GM12878 (cell line): ENCODE results near the gene TRERF1. TPM values are rescaled to one million over a fixed set of nuclear protein-coding genes. Genes with fewer than 3 reads are reported as not detected.
A peak's percentile ranks its signal among the peaks of the same experiment; 100 is the strongest.

Experiments
- BHLHE40 ChIP-seq, 2 experiments: fragments of 450-650 bp in 1 of 2; IDR thresholded peaks; 2 replicates each; pipeline ENCODE4 v1.6.1; 2011 to 2017; ENCODE audit warnings: low read depth in 2 of 2, borderline replicate concordance in 1 of 2, improper control_type of control experiment in 1 of 2, low read length in 1 of 2, mild to moderate bottlenecking in 1 of 2
- CBX3 ChIP-seq: fragments of 200-600 bp; sonication (generic); IDR thresholded peaks from 2 replicates; pipeline ENCODE4 v1.6.1; 2016; ENCODE audit warnings: low read depth, borderline replicate concordance
- DPF2 ChIP-seq: fragments of 450-650 bp; IDR thresholded peaks from 2 replicates; pipeline ENCODE4 v1.6.1; 2017; ENCODE audit warnings: mild to moderate bottlenecking
- EED ChIP-seq: sonication (generic); IDR thresholded peaks from 2 replicates; pipeline ENCODE4 v1.6.1; 2016; ENCODE audit warnings: antibody characterized with exemption, low read depth
- EGR1 ChIP-seq, 2 experiments: IDR thresholded peaks; 1 replicate in 1 of 2; 2 replicates in 1 of 2; pipeline ENCODE4 v1.6.1; 2011 to 2012; ENCODE audit warnings: low read depth in 2 of 2, low read length in 2 of 2, borderline replicate concordance in 1 of 2, mild to moderate bottlenecking in 1 of 2, moderate library complexity in 1 of 2
- EP300 ChIP-seq, 2 experiments: fragments of 150-350 bp in 1 of 2; IDR thresholded peaks; 2 replicates each; pipeline ENCODE4 v1.6.1; 2011 to 2012; ENCODE audit warnings: low read depth in 2 of 2, low read length in 2 of 2, borderline replicate concordance in 1 of 2, improper control_type of control experiment in 1 of 2, inconsistent platforms in 1 of 2; ENCODE audit not compliant: control insufficient read depth in 1 of 2
- HDAC6 ChIP-seq: fragments of 200-600 bp; sonication (generic); IDR thresholded peaks from one replicate; pipeline ENCODE4 v1.8.0; 2017; ENCODE audit warnings: antibody characterized with exemption; ENCODE audit not compliant: unreplicated experiment
- IKZF2 ChIP-seq, 2 experiments: fragments of 450-650 bp; IDR thresholded peaks; 2 replicates each; pipeline ENCODE4 v1.6.1; 2017; ENCODE audit warnings: mild to moderate bottlenecking in 2 of 2, moderate library complexity in 2 of 2
- KLF5 ChIP-seq: fragments of 450-650 bp; IDR thresholded peaks from 2 replicates; pipeline ENCODE4 v1.6.1; 2014; ENCODE audit warnings: mild to moderate bottlenecking; ENCODE audit not compliant: partially characterized antibody
- MEF2A ChIP-seq: IDR thresholded peaks from 2 replicates; pipeline ENCODE4 v1.6.1; 2011; ENCODE audit warnings: low read depth, mild to moderate bottlenecking, low read length, moderate library complexity; ENCODE audit not compliant: insufficient read depth
- MTA3 ChIP-seq: IDR thresholded peaks from 2 replicates; pipeline ENCODE4 v1.6.1; 2012; ENCODE audit warnings: low read length, inconsistent platforms, borderline replicate concordance
- MXI1 ChIP-seq: fragments of 150-350 bp; IDR thresholded peaks from 2 replicates; pipeline ENCODE4 v1.6.1; 2011; ENCODE audit warnings: low read depth, mild to moderate bottlenecking, inconsistent platforms, low read length, improper control_type of control experiment
- NKRF ChIP-seq: fragments of 450-650 bp; conservative IDR thresholded peaks from 2 replicates; pipeline ENCODE4 v1.6.1; 2017; ENCODE audit warnings: mild to moderate bottlenecking, moderate library complexity
- POLR2A ChIP-seq: IDR thresholded peaks from 2 replicates; pipeline ENCODE4 v1.6.1; 2011; ENCODE audit warnings: low read depth, mild to moderate bottlenecking, low read length
- RB1 ChIP-seq: fragments of 450-650 bp; formaldehyde crosslinking; IDR thresholded peaks from 2 replicates; pipeline ENCODE4 v1.6.1; 2017; ENCODE audit warnings: mild to moderate bottlenecking, borderline replicate concordance
- RUNX3 ChIP-seq: IDR thresholded peaks from 2 replicates; pipeline ENCODE4 v1.6.1; 2012; ENCODE audit warnings: low read length, inconsistent platforms
- SMARCA5 ChIP-seq: fragments of 450-650 bp; IDR thresholded peaks from 2 replicates; pipeline ENCODE4 v1.6.1; 2017; ENCODE audit warnings: mild to moderate bottlenecking
- SMC3 ChIP-seq: IDR thresholded peaks from 2 replicates; pipeline ENCODE4 v1.6.1; 2011; ENCODE audit warnings: low read length, improper control_type of control experiment, borderline replicate concordance
- SP1 ChIP-seq: IDR thresholded peaks from one replicate; pipeline ENCODE4 v1.6.1; 2011; ENCODE audit warnings: low read depth, low read length
- TAF1 ChIP-seq: IDR thresholded peaks from 2 replicates; pipeline ENCODE4 v1.6.1; 2011; ENCODE audit warnings: mild to moderate bottlenecking, low read depth, low read length, borderline replicate concordance
- TCF12 ChIP-seq: IDR thresholded peaks from 2 replicates; pipeline ENCODE4 v1.6.1; 2011; ENCODE audit warnings: low read depth, mild to moderate bottlenecking, low read length
- ZBED1 ChIP-seq: IDR thresholded peaks from 2 replicates; pipeline ENCODE4 v1.6.1; 2016; ENCODE audit warnings: borderline replicate concordance
- ZNF217 ChIP-seq: fragments of 450-650 bp; IDR thresholded peaks from 2 replicates; pipeline ENCODE4 v1.6.1; 2017; ENCODE audit warnings: antibody characterized with exemption, mild to moderate bottlenecking
- ZNF622 ChIP-seq: fragments of 450-650 bp; IDR thresholded peaks from 2 replicates; pipeline ENCODE4 v1.6.1; 2017; ENCODE audit warnings: mild to moderate bottlenecking, inconsistent platforms
- ZSCAN29 ChIP-seq: fragments of 450-650 bp; IDR thresholded peaks from 2 replicates; pipeline ENCODE4 v1.6.1; 2017; ENCODE audit warnings: mild to moderate bottlenecking, moderate library complexity
- polyA plus RNA-seq, 11 experiments: library from polyadenylated mRNA; depleted of rRNA in 4 of 11; unstranded in 6 of 11; stranded (reverse) in 5 of 11; fragments of >200 nt; fragmentation: Nextera tagmentation in 4 of 11; fragmentation: Illumina TruSeq in 1 of 11; extraction: Ambion mirVana in 4 of 11; extraction: Trizol in 1 of 11; gene quantifications; 1 replicate in 1 of 11; 2 replicates in 10 of 11; pipeline versions ENCODE4 v1.2.1 to v1.2.3, GENCODE V29; 2011 to 2016; ENCODE audit warnings: inconsistent platforms in 2 of 11, missing spikeins in 2 of 11, low read depth in 1 of 11
- total RNA-seq, 4 experiments: library from RNA; depleted of rRNA in 3 of 4; stranded (reverse); fragments of >200 nt in 3 of 4; fragmentation: Illumina TruSeq in 1 of 4; extraction: Trizol in 1 of 4; gene quantifications; 2 replicates each; pipeline versions ENCODE4 v1.2.1 to v1.2.3, GENCODE V29; 2013 to 2021
- TF ChIP-seq, protein P1 (sequence below): fragments of 450-650 bp; IDR thresholded peaks from 2 replicates; pipeline ENCODE4 v1.6.1; 2017; ENCODE audit warnings: low read depth, mild to moderate bottlenecking, moderate library complexity
- TF ChIP-seq, protein P2 (sequence below): IDR thresholded peaks from 2 replicates; pipeline ENCODE4 v1.6.1; 2012; ENCODE audit warnings: low read depth, low read length, improper control_type of control experiment

The TRERF1 gene
- total and polyA plus RNA-seq, 10 of the 15 experiments (the other 5 are each of a cell fraction or from before 2014, with no cell fraction given), result 2.2 to 19.4 (median 7.2) TPM

GRCh38 chr6:42452171-42453030 lies 675 bp upstream of the TRERF1 start (continued):
- TF ChIP-seq MEF2A (no peak), POLR2A (peak; percentile 76), EGR1 (IDR thresholded peaks at IDR 0.05; ENCODE audit: borderline replicate concordance in 1 of 2, low read depth in 2 of 2, low read length in 2 of 2) (peak in 1 of 2 experiments; percentile 63; a peak in 1 of 3 replicates), HDAC6 (no peak), ZNF622 (no peak), TCF12 (0 out of 2 replicates have a peak, but pooled peaks have one; percentile 39), BHLHE40 (IDR thresholded peaks at IDR 0.05; ENCODE audit: borderline replicate concordance in 1 of 2, low read depth in 2 of 2, low read length in 1 of 2) (no peak; a peak in 1 of 4 replicates), ZSCAN29 (0 out of 2 replicates have a peak, but pooled peaks have one; percentile 14), KLF5 (no peak), IKZF2 (IDR thresholded peaks at IDR 0.05) (no peak; a peak in 1 of 4 replicates), SMC3 (no peak), SMARCA5 (no peak), ZBED1 (no peak), SP1 (no peak), NKRF (peak; percentile 70), RUNX3 (no peak; the same call in 1 of the 2 replicates), EP300 (IDR thresholded peaks at IDR 0.05; ENCODE audit: borderline replicate concordance in 1 of 2, control insufficient read depth in 1 of 2, low read depth in 2 of 2, low read length in 2 of 2) (no peak), CBX3 (no peak), ZNF217 (0 out of 2 replicates have a peak, but pooled peaks have one; percentile 49), MTA3 (peak; percentile 18; the same call in 1 of the 2 replicates), EED (no peak), TAF1 (peak; percentile 75; the same call in 1 of the 2 replicates), MXI1 (peak; percentile 19; the same call in 1 of the 2 replicates), RB1 (peak; percentile 63; the same call in 1 of the 2 replicates), DPF2 (peak; percentile 69)
- TF ChIP-seq, protein P1, sequence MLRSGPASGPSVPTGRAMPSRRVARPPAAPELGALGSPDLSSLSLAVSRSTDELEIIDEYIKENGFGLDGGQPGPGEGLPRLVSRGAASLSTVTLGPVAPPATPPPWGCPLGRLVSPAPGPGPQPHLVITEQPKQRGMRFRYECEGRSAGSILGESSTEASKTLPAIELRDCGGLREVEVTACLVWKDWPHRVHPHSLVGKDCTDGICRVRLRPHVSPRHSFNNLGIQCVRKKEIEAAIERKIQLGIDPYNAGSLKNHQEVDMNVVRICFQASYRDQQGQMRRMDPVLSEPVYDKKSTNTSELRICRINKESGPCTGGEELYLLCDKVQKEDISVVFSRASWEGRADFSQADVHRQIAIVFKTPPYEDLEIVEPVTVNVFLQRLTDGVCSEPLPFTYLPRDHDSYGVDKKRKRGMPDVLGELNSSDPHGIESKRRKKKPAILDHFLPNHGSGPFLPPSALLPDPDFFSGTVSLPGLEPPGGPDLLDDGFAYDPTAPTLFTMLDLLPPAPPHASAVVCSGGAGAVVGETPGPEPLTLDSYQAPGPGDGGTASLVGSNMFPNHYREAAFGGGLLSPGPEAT, result 0 out of 2 replicates have a peak, but pooled peaks have one; percentile 5
- TF ChIP-seq, protein P2, sequence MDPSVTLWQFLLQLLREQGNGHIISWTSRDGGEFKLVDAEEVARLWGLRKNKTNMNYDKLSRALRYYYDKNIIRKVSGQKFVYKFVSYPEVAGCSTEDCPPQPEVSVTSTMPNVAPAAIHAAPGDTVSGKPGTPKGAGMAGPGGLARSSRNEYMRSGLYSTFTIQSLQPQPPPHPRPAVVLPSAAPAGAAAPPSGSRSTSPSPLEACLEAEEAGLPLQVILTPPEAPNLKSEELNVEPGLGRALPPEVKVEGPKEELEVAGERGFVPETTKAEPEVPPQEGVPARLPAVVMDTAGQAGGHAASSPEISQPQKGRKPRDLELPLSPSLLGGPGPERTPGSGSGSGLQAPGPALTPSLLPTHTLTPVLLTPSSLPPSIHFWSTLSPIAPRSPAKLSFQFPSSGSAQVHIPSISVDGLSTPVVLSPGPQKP, result no peak
